SK-N-MC (cell line): ENCODE data around the gene BICD1.

ENCODE experiments used
- DNase-seq: peaks from one replicate; pipeline ENCODE4 v3.0.0-alpha.2; 2011; ENCODE audit warnings: low read depth, low spot score
- H3K27ac ChIP-seq: fragments of 200-600 bp; sonication (generic); 2 replicates; pipeline ENCODE4 v1.5.1; 2016; ENCODE audit warnings: mixed run types
- H3K36me3 ChIP-seq: fragments of 200-600 bp; sonication (generic); 2 replicates; pipeline ENCODE4 v1.6.1; 2017; ENCODE audit warnings: antibody characterized with exemption, low read length, mixed read lengths; ENCODE audit not compliant: insufficient read depth
- H3K4me3 ChIP-seq: fragments of 200-600 bp; sonication (generic); 2 replicates; pipeline ENCODE4 v1.5.1; 2016
- H3K9ac ChIP-seq: fragments of 200-600 bp; sonication (generic); 2 replicates; pipeline ENCODE4 v1.8.0; 2017; ENCODE audit warnings: mixed run types, mixed read lengths; ENCODE audit not compliant: insufficient read length
- H3K9me3 ChIP-seq: fragments of 200-600 bp; sonication (generic); 2 replicates; pipeline ENCODE4 v1.6.1; 2017; ENCODE audit warnings: low read depth, mild to moderate bottlenecking, antibody characterized with exemption, low read length, moderate library complexity, mixed read lengths
- EZH2 ChIP-seq: fragments of 200-600 bp; sonication (generic); IDR thresholded peaks from one replicate; pipeline ENCODE4 v1.6.1; 2017; ENCODE audit warnings: antibody characterized with exemption
- FOXP2 ChIP-seq: optimal IDR thresholded peaks from 2 replicates; pipeline ENCODE3; 2011; ENCODE audit warnings: mild to moderate bottlenecking, moderate library complexity; ENCODE audit not compliant: insufficient read depth; ENCODE audit errors: extremely low read length, control extremely low read depth
- POLR2AphosphoS5 ChIP-seq: IDR thresholded peaks from 2 replicates; pipeline ENCODE4 v1.6.1; 2012; ENCODE audit warnings: mild to moderate bottlenecking, low read depth, low read length, borderline replicate concordance

BICD1 gene

DNA sequence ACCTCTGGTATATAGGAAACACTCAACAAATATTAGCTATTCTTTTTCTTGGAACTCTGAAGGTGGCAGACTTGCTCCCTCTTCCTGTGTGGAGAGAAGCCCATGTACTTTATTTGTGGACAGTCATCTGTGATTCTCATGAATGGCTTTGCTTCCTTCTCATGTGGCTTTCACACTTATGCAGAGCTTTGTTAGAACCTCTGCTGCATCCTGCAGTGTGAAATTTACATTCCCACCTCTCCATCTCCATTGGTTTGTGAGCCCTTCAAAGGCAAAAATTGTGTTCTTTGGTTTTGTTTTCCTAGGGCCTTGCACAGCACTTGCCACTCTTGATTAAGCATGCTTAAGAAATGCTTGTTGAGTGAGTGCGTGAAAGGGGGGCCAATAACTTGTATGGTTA lies 51.9 kb downstream of the BICD1 start:
- no peak for DNase-seq
- Histone ChIP-seq H3K36me3 (no peaks in the 10 kb centered on the region), H3K9me3 (no peaks in the 10 kb centered on the region), H3K27ac (no peak overlapping the region), H3K4me3 (no peak overlapping the region), H3K9ac (no peak overlapping the region)
- TF ChIP-seq EZH2 (no peak), POLR2AphosphoS5 (no peak), FOXP2 (no peak)

- H3K4me3 ChIP-seq = no peak overlapping the region
- H3K9ac ChIP-seq = no peak overlapping the region
- no peak for TF ChIP-seq EZH2
- no peak for TF ChIP-seq FOXP2
- TF ChIP-seq POLR2AphosphoS5 = no peak
- no peaks in the 10 kb centered on the region for H3K36me3 ChIP-seq
- H3K9me3 ChIP-seq = no peaks in the 10 kb centered on the region
- no peak overlapping the region for H3K27ac ChIP-seq
- DNase-seq = no peak
These were observed 52.7 kb downstream of the BICD1 start for GRCh38 chr12:32159381-32159780.

DNA sequence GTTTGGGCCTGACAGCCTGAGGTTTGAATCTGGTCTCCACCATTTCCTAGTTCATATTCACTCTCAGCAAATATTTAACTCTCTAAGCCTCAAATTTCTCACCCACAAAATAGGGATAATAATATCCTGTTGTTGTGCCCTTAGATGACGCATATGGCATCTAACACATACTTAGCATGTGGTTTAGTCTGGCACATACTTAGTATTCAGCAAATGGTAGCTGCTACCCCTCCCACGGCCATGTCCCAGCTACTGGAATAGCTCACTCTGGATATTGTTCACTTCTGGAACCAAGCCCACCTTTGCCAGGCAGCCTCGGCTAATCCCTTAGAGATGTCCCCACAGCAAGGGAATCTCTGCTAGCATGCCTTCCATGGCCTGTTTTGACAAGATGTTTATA lies 53.3 kb downstream of the BICD1 start:
- Histone ChIP-seq H3K36me3 (no peaks in the 10 kb centered on the region), H3K9me3 (no peaks in the 10 kb centered on the region), H3K9ac (no peak overlapping the region), H3K27ac (no peak overlapping the region), H3K4me3 (no peak overlapping the region)
- DNase-seq = no peak
- TF ChIP-seq POLR2AphosphoS5 = no peak
- TF ChIP-seq EZH2 = no peak
- TF ChIP-seq FOXP2 = no peak

DNA sequence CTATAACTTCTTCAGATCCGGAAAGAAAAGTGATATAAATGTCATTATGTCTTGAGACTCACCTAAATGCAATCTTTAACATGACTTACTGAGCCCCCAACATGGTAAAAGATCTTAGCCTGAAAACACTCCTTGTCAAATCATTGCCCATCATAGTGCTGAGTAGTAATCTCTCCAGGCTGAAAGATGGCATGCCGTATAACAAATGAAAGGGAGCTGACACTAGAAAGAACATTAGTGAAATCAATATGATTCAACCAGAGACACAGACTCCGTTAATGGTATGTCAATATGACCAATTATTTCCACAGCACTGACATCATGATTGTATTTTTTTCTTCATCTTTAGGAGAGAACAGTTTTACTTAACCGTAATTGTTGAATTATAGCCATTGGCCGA lies 54.4 kb downstream of the BICD1 start:
- Histone ChIP-seq H3K27ac (no peak overlapping the region), H3K36me3 (no peaks in the 10 kb centered on the region), H3K9ac (no peak overlapping the region), H3K9me3 (no peaks in the 10 kb centered on the region), H3K4me3 (no peak overlapping the region)
- DNase-seq = no peak
- TF ChIP-seq POLR2AphosphoS5 (no peak), EZH2 (no peak), FOXP2 (no peak)

GRCh38 chr12:32163596-32163995 lies 56.9 kb downstream of the BICD1 start:
- Histone ChIP-seq H3K27ac (no peak overlapping the region), H3K4me3 (no peak overlapping the region), H3K9ac (no peak overlapping the region), H3K9me3 (no peaks in the 10 kb centered on the region), H3K36me3 (no peaks in the 10 kb centered on the region)
- no peak for DNase-seq
- TF ChIP-seq POLR2AphosphoS5 (no peak), FOXP2 (no peak), EZH2 (no peak)

- no peak overlapping the region for H3K27ac ChIP-seq
- H3K36me3 ChIP-seq = no peaks in the 10 kb centered on the region
- TF ChIP-seq EZH2 (no peak), POLR2AphosphoS5 (no peak), FOXP2 (no peak)
- no peak overlapping the region for H3K9ac ChIP-seq
- H3K4me3 ChIP-seq = no peak overlapping the region
- DNase-seq = no peak
- no peaks in the 10 kb centered on the region for H3K9me3 ChIP-seq
These were observed 59.9 kb downstream of the BICD1 start for GRCh38 chr12:32166510-32166909.

DNA sequence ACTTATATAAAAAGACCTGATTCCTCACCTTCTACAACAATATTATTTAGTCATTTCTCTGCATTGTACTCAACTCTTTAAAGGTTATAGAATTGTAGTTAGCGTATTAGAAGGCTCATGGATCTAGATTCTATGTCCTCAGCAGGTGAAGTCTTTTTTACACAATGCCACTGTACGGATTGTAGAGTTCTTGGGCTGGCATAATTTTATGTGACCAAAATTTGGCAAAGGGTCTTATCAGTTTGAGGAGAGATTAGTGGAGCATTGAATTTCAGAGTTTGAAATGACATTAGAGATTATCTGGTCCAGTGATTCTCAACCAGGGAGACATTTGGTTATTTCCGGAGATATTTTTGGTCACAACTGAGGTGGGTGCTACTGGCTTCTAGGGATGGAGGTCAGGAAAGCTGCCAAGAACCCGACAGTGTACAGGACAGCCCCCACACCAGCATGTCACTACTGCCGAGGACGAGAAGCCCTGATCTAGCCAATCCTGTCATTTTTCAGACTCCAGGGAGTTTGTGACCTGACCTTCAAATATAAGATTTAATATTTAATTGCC lies 63.9 kb downstream of the BICD1 start:
- H3K27ac ChIP-seq = no peak overlapping the region

GRCh38 chr12:32171211-32171610 lies 64.6 kb downstream of the BICD1 start:
- DNase-seq = no peak
- Histone ChIP-seq H3K27ac (no peak overlapping the region), H3K4me3 (no peak overlapping the region), H3K9me3 (no peaks in the 10 kb centered on the region), H3K36me3 (no peaks in the 10 kb centered on the region), H3K9ac (no peak overlapping the region)
- TF ChIP-seq FOXP2 = no peak
- no peak for TF ChIP-seq EZH2
- no peak for TF ChIP-seq POLR2AphosphoS5

More for the DNA sequence above, 63.9 kb downstream of the BICD1 start:
- H3K9me3 ChIP-seq = no peaks in the 10 kb centered on the region
- H3K9ac ChIP-seq = no peak overlapping the region
- H3K36me3 ChIP-seq = no peaks in the 10 kb centered on the region
- DNase-seq = no peak
- TF ChIP-seq POLR2AphosphoS5 (no peak), EZH2 (no peak), FOXP2 (no peak)
- no peak overlapping the region for H3K4me3 ChIP-seq

- Histone ChIP-seq H3K27ac (no peak overlapping the region), H3K4me3 (no peak overlapping the region), H3K36me3 (no peaks in the 10 kb centered on the region), H3K9ac (no peak overlapping the region), H3K9me3 (no peaks in the 10 kb centered on the region)
- DNase-seq = no peak
- TF ChIP-seq FOXP2 = no peak
- TF ChIP-seq POLR2AphosphoS5 = no peak
- TF ChIP-seq EZH2 = no peak
These were observed 70.0 kb downstream of the BICD1 start for GRCh38 chr12:32176606-32177005.
